B cell (primary cell): ENCODE data around the gene PPP1R27. TPM values are rescaled to one million over a fixed set of nuclear protein-coding genes. Genes with fewer than 3 reads are reported as not detected.

Experiments used
- ATAC-seq: fragments of 200-7000 bp; cut with Tn5 transposase; one replicate; pipeline ENCODE4 v1.10.0; 2021; ENCODE audit warnings: low read depth, mild to moderate bottlenecking, moderate number of reproducible peaks, moderate library complexity
- CTCF ChIA-PET: fragments of 350-600 bp; sonication (Branson Sonifier 250); formaldehyde crosslinking; loops from one replicate; lab custom pipeline; 2021; ENCODE audit warnings: antibody characterized with exemption, inconsistent platforms; lab: Charles Lee
- POLR2A ChIA-PET: fragments of 350-600 bp; sonication (Branson Sonifier 250); formaldehyde crosslinking; loops from one replicate; lab custom pipeline; 2021; ENCODE audit warnings: antibody characterized with exemption; lab: Charles Lee
- DNase-seq: peaks from one replicate; pipeline ENCODE4 v3.0.0; 2013
- H2AFZ ChIP-seq: 2 replicates; pipeline ENCODE4 v1.6.1; 2012; ENCODE audit warnings: mild to moderate bottlenecking, low read depth, low read length; ENCODE audit not compliant: insufficient read depth, poor library complexity, severe bottlenecking
- H3K27ac ChIP-seq, 2 donors: 1 replicate in 1 of 2; 2 replicates in 1 of 2; pipeline ENCODE4 v1.5.1; 2012 to 2013; ENCODE audit warnings: low read length in 2 of 2, mild to moderate bottlenecking in 2 of 2, moderate library complexity in 1 of 2
- H3K27me3 ChIP-seq, 4 experiments: fragments of 200-600 bp in 1 of 4; sonication (generic) in 1 of 4; replicated peaks in 1 of 4; 1 replicate in 2 of 4; 2 replicates in 2 of 4; pipeline versions ENCODE4 v1.6.1 to v1.7.0; 2013 to 2016; ENCODE audit warnings: low read length in 3 of 4, mild to moderate bottlenecking in 2 of 4, mixed read lengths in 1 of 4, moderate library complexity in 1 of 4; ENCODE audit not compliant: insufficient read depth in 4 of 4, control insufficient read depth in 3 of 4; ENCODE audit errors: control extremely low read depth in 1 of 4
- H3K36me3 ChIP-seq, 2 experiments: replicated peaks in 1 of 2; 1 replicate in 1 of 2; 2 replicates in 1 of 2; pipeline versions ENCODE4 v1.6.1 to v1.7.1; 2013; ENCODE audit warnings: low read length in 1 of 2; ENCODE audit not compliant: insufficient read depth in 2 of 2, control insufficient read depth in 1 of 2; ENCODE audit errors: control extremely low read depth in 1 of 2, extremely low read depth in 1 of 2
- H3K4me1 ChIP-seq, 2 donors: fragments of 200-600 bp in 1 of 2; sonication (generic) in 1 of 2; 1 replicate in 1 of 2; 2 replicates in 1 of 2; pipeline versions ENCODE4 v1.5.1 to v1.6.1; 2013 to 2017; ENCODE audit warnings: low read length in 2 of 2; ENCODE audit not compliant: control insufficient read depth in 2 of 2, insufficient read depth in 2 of 2
- H3K4me2 ChIP-seq: replicated peaks from 2 replicates; pipeline ENCODE3; 2012; ENCODE audit warnings: mild to moderate bottlenecking, low read depth, low read length; ENCODE audit not compliant: poor library complexity, severe bottlenecking
- H3K4me3 ChIP-seq, 5 experiments: fragments of 200-600 bp in 1 of 5; sonication (generic) in 1 of 5; 1 replicate in 3 of 5; 2 replicates in 2 of 5; pipeline versions ENCODE4 v1.5.1 to v1.7.0; 2011 to 2016; ENCODE audit warnings: low read length in 4 of 5, mild to moderate bottlenecking in 4 of 5, low read depth in 2 of 5, control low read depth in 1 of 5, moderate library complexity in 1 of 5; ENCODE audit not compliant: insufficient read depth in 1 of 5; ENCODE audit errors: control extremely low read depth in 1 of 5, extremely low read depth in 1 of 5
- H3K79me2 ChIP-seq: fragments of 200-600 bp; sonication (generic); one replicate; pipeline ENCODE4 v1.6.0; 2016; ENCODE audit warnings: low read length; ENCODE audit not compliant: control insufficient read depth, insufficient read depth
- H3K9ac ChIP-seq: fragments of 200-600 bp; sonication (generic); 2 replicates; pipeline ENCODE4 v1.6.1; 2017; ENCODE audit warnings: mild to moderate bottlenecking, low read length, moderate library complexity
- H3K9me3 ChIP-seq, 3 donors: one replicate each; pipeline versions ENCODE4 v1.6.1 to v1.7.1; 2013; ENCODE audit warnings: low read length in 2 of 3; ENCODE audit not compliant: control insufficient read depth in 2 of 3, insufficient read depth in 1 of 3; ENCODE audit errors: control extremely low read depth in 1 of 3
- H4K20me1 ChIP-seq: 2 replicates; pipeline ENCODE4 v1.6.0; 2012; ENCODE audit warnings: mild to moderate bottlenecking, low read length; ENCODE audit not compliant: insufficient read depth, control insufficient read depth, poor library complexity, severe bottlenecking
- H3K27ac Mint-ChIP-seq: one replicate; pipeline ENCODE4 v1.8.0; 2021; ENCODE audit warnings: mixed read lengths
- H3K27me3 Mint-ChIP-seq: one replicate; pipeline ENCODE4 v1.8.0; 2021; ENCODE audit warnings: mixed read lengths
- H3K4me1 Mint-ChIP-seq: one replicate; pipeline ENCODE4 v1.8.0; 2021; ENCODE audit warnings: mixed read lengths
- H3K4me3 Mint-ChIP-seq: one replicate; pipeline ENCODE4 v1.8.0; 2021; ENCODE audit warnings: mixed read lengths
- H3K9me3 Mint-ChIP-seq: one replicate; pipeline ENCODE4 v1.8.0; 2022; ENCODE audit warnings: mixed read lengths; ENCODE audit not compliant: insufficient read depth
- CTCF ChIP-seq: fragments of 200-600 bp; IDR thresholded peaks from one replicate; pipeline ENCODE4 v1.8.0; 2022; ENCODE audit warnings: antibody characterized with exemption, mild to moderate bottlenecking
- EZH2 ChIP-seq: IDR thresholded peaks from 2 replicates; pipeline ENCODE4 v1.6.1; 2012; ENCODE audit warnings: borderline replicate concordance, low read depth, mild to moderate bottlenecking, moderate library complexity, low read length; ENCODE audit not compliant: insufficient read depth, poor library complexity, severe bottlenecking
- WGBS: methylation state at CpG from one replicate; pipeline ENCODE4 v1.1.5; 2013; ENCODE audit warnings: missing lambda C conversion rate; ENCODE audit not compliant: insufficient coverage; 5-methylcytosine and 5-hydroxymethylcytosine counted together
- intact Hi-C: fragments of 100-400 bp; cut with micrococcal nuclease; formaldehyde crosslinking; loops from one replicate; pipeline ENCODE4 v1.10.0; 2022
- polyA plus RNA-seq: library from polyadenylated mRNA; depleted of rRNA; stranded (reverse); fragments of >200 nt; gene quantifications from 2 replicates; pipeline ENCODE4 v1.2.3, GENCODE V29; 2012
- total RNA-seq, 2 donors: library from RNA; stranded (reverse); fragments of 120-200 nt in 1 of 2; gene quantifications; 1 replicate in 1 of 2; 2 replicates in 1 of 2; pipeline versions ENCODE4 v1.2.3 to v1.2.4, GENCODE V29; 2013 to 2022

The PPP1R27 gene
- total and polyA plus RNA-seq, 2 donors (not counting 1 experiment from before 2014, with no cell fraction given): not detected

- Histone ChIP-seq H3K9ac (no peak overlapping the region), H3K9me3 (no peaks in the 10 kb centered on the region)
- 72% methylated on average over 13 of the region's 18 CpGs for WGBS
Observed at GRCh38 chr17:81866440-81867169, 31.8 kb upstream of the PPP1R27 start.

More at GRCh38 chr17:81866440-81867169, 31.8 kb upstream of the PPP1R27 start:
- TF ChIP-seq EZH2 (no peak), CTCF (no peak)
- no peaks in the 10 kb centered on the region for H3K27me3 Mint-ChIP-seq
- H2AFZ ChIP-seq: no peak overlapping the region
- H3K4me1 Mint-ChIP-seq: peaks cover 32% of the 10 kb centered on the region
- POLR2A ChIA-PET: no interaction called here
- no peaks in the 10 kb centered on the region for H3K9me3 Mint-ChIP-seq
- H3K36me3 ChIP-seq: peaks cover 1 to 27% of the 10 kb centered on the region in 2 experiments
- peaks cover 55% of the 10 kb centered on the region for H3K79me2 ChIP-seq
- H3K4me2 ChIP-seq: peak overlapping the region; percentile 5
- intact Hi-C loops: loop anchor here (10.0 kb wide), 1 partner anchor 428 kb away; no protein-coding TSS in a partner anchor
- H3K27ac ChIP-seq: peak overlapping the region in 1 of 2 donors; percentile 19
- H3K4me3 ChIP-seq: no peak overlapping the region
- no peak overlapping the region for H3K4me3 Mint-ChIP-seq
- H3K27ac Mint-ChIP-seq: peak overlapping the region; percentile 26
- H3K4me1 ChIP-seq: peaks cover 16 to 29% of the 10 kb centered on the region in 2 donors
- H4K20me1 ChIP-seq: peaks cover 66% of the 10 kb centered on the region
- no peaks in the 10 kb centered on the region for H3K27me3 ChIP-seq
- ATAC-seq (no peak), DNase-seq (peak; percentile 41)
- CTCF ChIA-PET: interaction anchor here (1.2 kb wide), 1 partner anchor 155 kb away, joined by 4 read pairs; no protein-coding TSS in a partner anchor
